Medulla oblongata (tissue), 1 donor: ENCODE results near the gene HIF1A.
"Not testable (repeated sequence)": the region's sequence is repeated elsewhere in the genome, so short reads cannot be mapped to it uniquely, and the experiment has no call there.

Experiments used
- DNase-seq: peaks from one replicate; pipeline ENCODE4 v3.0.0-alpha.2; 2015; ENCODE audit errors: extremely low spot score

The HIF1A gene

GRCh38 chr14:61673305-61673704, 22.0 kb upstream of the HIF1A start:
- DNase-seq, result no peak

- no peak for DNase-seq
Measured at GRCh38 chr14:61675291-61675690, 20.0 kb upstream of the HIF1A start.

GRCh38 chr14:61677479-61677878, 17.8 kb upstream of the HIF1A start:
- no peak for DNase-seq

- no peak for DNase-seq
Measured at GRCh38 chr14:61678975-61679374, 16.3 kb upstream of the HIF1A start.

GRCh38 chr14:61681413-61681812, 13.9 kb upstream of the HIF1A start:
- DNase-seq, result no peak

GRCh38 chr14:61683108-61683507, 12.2 kb upstream of the HIF1A start:
- no peak for DNase-seq

GRCh38 chr14:61690039-61690438, 5.3 kb upstream of the HIF1A start:
- no peak for DNase-seq

- no peak for DNase-seq
Measured at GRCh38 chr14:61690982-61691381, 4.3 kb upstream of the HIF1A start.

- no peak for DNase-seq
Measured at GRCh38 chr14:61691495-61691894, 3.8 kb upstream of the HIF1A start.

- DNase-seq, result no peak
Measured at GRCh38 chr14:61694039-61694438, 1.3 kb upstream of the HIF1A start.

GRCh38 chr14:61695695-61696527, 598 bp downstream of the HIF1A start:
- DNase-seq, result peak; percentile 68

- peak; percentile 42 for DNase-seq
Measured at GRCh38 chr14:61696753-61697318, 1.5 kb downstream of the HIF1A start.

GRCh38 chr14:61698206-61698980, 3.1 kb downstream of the HIF1A start:
- DNase-seq, result peak; percentile 38

- peak; percentile 31 for DNase-seq
Measured at GRCh38 chr14:61699027-61699426, 3.7 kb downstream of the HIF1A start.

GRCh38 chr14:61700104-61700886, 5.0 kb downstream of the HIF1A start:
- no peak for DNase-seq

- no peak for DNase-seq
Measured at GRCh38 chr14:61701946-61702345, 6.6 kb downstream of the HIF1A start.

- no peak for DNase-seq
Measured at GRCh38 chr14:61703342-61704129, 8.2 kb downstream of the HIF1A start.

- DNase-seq, result no peak
Measured at GRCh38 chr14:61704554-61704953, 9.2 kb downstream of the HIF1A start.

GRCh38 chr14:61705017-61705416, 9.7 kb downstream of the HIF1A start:
- no peak for DNase-seq

- DNase-seq, result no peak
Measured at GRCh38 chr14:61706096-61706690, 10.9 kb downstream of the HIF1A start.

GRCh38 chr14:61707774-61708173, 12.5 kb downstream of the HIF1A start:
- not testable (repeated sequence) for DNase-seq
